Measurements from ENCODE around the gene CEP89.

DNA sequence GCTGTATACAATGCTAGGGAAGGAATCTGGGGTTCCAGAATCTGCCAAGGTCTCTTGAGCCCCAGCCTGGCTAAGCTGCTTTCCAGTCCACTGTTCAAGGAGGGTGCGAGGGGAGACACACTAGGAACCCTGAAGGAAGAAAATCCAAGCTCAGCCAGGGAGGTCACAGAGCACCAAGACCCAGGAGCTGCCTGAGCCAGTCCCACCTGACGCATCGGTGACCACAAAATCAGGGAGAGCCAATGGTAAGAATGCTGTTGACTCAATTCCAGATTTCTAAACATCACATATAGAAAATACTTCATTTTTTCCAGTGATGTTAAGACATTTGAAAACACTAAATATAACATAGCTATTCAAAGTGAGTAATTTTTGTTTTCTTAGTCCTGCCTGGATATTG, 50.1 kb downstream of the CEP89 start:
- TF ChIP-seq POLR2A (IDR thresholded peaks at IDR 0.05; ENCODE audit: low read length) (no peak), GATA1 (IDR thresholded peaks at IDR 0.05; ENCODE audit: low read depth, low read length) (no peak)

All from erythroblast (primary cell).